Measurements from ENCODE around the gene GJD4.

Gene GJD4

GRCh38 chr10:35605191-35605590, at the start of gene GJD4:
Gene GJD4, plus strand, starts transcription at chr10:35605341. Its CDS starts 227 bp downstream, at chr10:35605568.
- no peak for DNase-seq

GRCh38 chr10:35555962-35556930, 48.9 kb upstream of the GJD4 start:
- DNase-seq = no peak

- DNase-seq = no peak
Measured at GRCh38 chr10:35558276-35558675, 46.9 kb upstream of the GJD4 start.

GRCh38 chr10:35559416-35559815, 45.7 kb upstream of the GJD4 start:
- DNase-seq = no peak

- peak in 1 of 2 donors; percentile 50 for DNase-seq
Measured at GRCh38 chr10:35561715-35562114, 43.4 kb upstream of the GJD4 start.

- DNase-seq = no peak
Measured at GRCh38 chr10:35562427-35562826, 42.7 kb upstream of the GJD4 start.

GRCh38 chr10:35563261-35563891, 41.8 kb upstream of the GJD4 start:
- DNase-seq = peak; percentile 35 to 68

- DNase-seq = peak; percentile 48 to 61
Measured at GRCh38 chr10:35564341-35564968, 40.7 kb upstream of the GJD4 start.

- DNase-seq = no peak
Measured at GRCh38 chr10:35565602-35566081, 39.5 kb upstream of the GJD4 start.

GRCh38 chr10:35567951-35568350, 37.2 kb upstream of the GJD4 start:
- no peak for DNase-seq

GRCh38 chr10:35568483-35569015, 36.6 kb upstream of the GJD4 start:
- DNase-seq = no peak

GRCh38 chr10:35569111-35569707, 35.9 kb upstream of the GJD4 start:
- DNase-seq = no peak

- no peak for DNase-seq
Measured at GRCh38 chr10:35569836-35570235, 35.3 kb upstream of the GJD4 start.

GRCh38 chr10:35570397-35570796, 34.7 kb upstream of the GJD4 start:
- no peak for DNase-seq

- DNase-seq = no peak
Measured at GRCh38 chr10:35572583-35572982, 32.6 kb upstream of the GJD4 start.

- no peak for DNase-seq
Measured at GRCh38 chr10:35573796-35574195, 31.3 kb upstream of the GJD4 start.

- DNase-seq = no peak
Measured at GRCh38 chr10:35574924-35575352, 30.2 kb upstream of the GJD4 start.

- no peak for DNase-seq
Measured at GRCh38 chr10:35575640-35576039, 29.5 kb upstream of the GJD4 start.

GRCh38 chr10:35576730-35577129, 28.4 kb upstream of the GJD4 start:
- DNase-seq = no peak

GRCh38 chr10:35577926-35578617, 27.1 kb upstream of the GJD4 start:
- DNase-seq = no peak

- DNase-seq = no peak
Measured at GRCh38 chr10:35578618-35578956, 26.6 kb upstream of the GJD4 start.

- no peak for DNase-seq
Measured at GRCh38 chr10:35579116-35579515, 26.0 kb upstream of the GJD4 start.
